Kasumi-1 (cell line): ENCODE data around the gene PTPN4.

ENCODE experiments used
- DNase-seq, 2 experiments: peaks; one replicate each; lab custom pipeline; 2025; lab: John Stamatoyannopoulos, UW

The PTPN4 gene

GRCh38 chr2:119808516-119809147 lies 48.9 kb downstream of the PTPN4 start:
- no peak for DNase-seq

DNA sequence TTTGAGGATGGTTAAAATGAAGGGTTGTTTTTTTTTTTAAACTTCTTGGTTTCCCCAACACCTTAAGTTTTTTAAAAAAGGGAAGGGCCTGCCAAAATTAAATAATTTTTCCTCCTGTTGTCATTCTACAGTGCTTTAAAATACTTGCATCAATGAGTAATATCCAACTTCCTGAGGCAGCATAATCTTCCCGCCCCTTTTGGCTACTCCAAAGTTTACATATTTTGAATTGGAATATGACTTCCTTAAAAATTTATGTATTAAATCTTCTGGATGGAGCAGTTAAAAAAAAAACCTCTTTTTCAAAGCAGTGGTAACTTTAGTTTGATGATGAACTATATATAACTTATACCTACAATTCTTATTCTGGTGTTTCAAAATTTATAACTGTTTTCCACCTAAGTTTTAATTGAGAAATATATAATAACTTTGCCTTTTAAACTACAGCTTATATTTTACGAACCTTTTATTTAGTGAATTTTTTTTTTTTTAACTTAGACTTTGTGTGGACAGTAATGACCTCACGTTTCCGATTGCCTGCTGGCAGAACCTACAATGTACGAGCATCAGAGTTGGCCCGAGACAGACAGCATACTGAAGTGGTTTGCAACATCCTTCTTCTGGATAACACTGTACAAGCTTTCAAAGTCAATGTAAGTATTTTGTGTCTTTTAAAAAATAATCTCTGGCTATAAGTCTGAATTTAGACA lies 49.8 kb downstream of the PTPN4 start:
- DNase-seq, result no peak

- DNase-seq, result no peak
These were observed 50.4 kb downstream of the PTPN4 start for GRCh38 chr2:119810049-119810630.

- DNase-seq, result no peak
These were observed 54.5 kb downstream of the PTPN4 start for GRCh38 chr2:119814216-119814615.

DNA sequence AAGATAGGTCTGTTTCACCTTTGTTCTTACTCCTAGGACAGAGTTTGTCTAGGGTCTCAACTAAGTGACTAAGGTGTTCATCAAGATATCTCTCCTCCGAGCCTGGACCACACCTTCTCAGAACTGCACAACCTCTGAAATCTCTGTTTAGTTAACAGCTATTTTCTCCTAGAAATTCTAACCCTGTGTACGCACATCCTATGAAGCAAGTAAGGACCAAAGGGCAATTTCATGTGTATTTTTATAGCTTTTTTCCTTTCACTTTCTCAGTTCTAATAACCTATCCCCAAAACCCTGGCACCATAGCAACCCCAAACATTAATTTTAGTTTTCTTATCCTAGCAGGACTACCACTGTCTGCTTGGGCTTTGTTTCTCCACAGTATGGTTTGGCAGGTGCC lies 59.1 kb downstream of the PTPN4 start:
- DNase-seq, result no peak

- no peak for DNase-seq
These were observed 60.1 kb downstream of the PTPN4 start for GRCh38 chr2:119819846-119820245.

GRCh38 chr2:119820275-119820674 lies 60.6 kb downstream of the PTPN4 start:
- DNase-seq, result no peak

DNA sequence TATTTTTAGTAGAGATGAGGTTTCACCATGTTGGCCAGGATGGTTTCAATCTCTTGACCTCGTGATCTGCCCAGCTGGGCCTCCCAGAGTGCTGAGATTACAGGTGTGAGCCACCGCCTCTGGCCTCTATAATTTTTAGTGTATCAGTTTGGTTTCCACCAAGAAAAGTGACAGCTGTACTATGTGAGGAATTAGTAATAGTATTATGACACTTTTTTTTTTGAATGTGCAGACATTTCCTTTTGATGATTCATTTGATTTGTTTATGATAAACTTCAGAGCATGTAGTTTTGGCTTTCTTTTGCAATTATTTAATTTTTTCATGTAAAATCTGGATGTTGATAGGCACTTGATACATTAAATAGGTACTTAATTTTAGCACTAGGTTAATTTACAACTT lies 61.5 kb downstream of the PTPN4 start:
- no peak for DNase-seq

- DNase-seq, result peak; percentile 72 to 78
These were observed 64.1 kb downstream of the PTPN4 start for GRCh38 chr2:119823734-119824334.

GRCh38 chr2:119826370-119826961 lies 66.7 kb downstream of the PTPN4 start:
- DNase-seq, result peak; percentile 68 to 74

- DNase-seq, result no peak
These were observed 68.3 kb downstream of the PTPN4 start for GRCh38 chr2:119827866-119828507.

DNA sequence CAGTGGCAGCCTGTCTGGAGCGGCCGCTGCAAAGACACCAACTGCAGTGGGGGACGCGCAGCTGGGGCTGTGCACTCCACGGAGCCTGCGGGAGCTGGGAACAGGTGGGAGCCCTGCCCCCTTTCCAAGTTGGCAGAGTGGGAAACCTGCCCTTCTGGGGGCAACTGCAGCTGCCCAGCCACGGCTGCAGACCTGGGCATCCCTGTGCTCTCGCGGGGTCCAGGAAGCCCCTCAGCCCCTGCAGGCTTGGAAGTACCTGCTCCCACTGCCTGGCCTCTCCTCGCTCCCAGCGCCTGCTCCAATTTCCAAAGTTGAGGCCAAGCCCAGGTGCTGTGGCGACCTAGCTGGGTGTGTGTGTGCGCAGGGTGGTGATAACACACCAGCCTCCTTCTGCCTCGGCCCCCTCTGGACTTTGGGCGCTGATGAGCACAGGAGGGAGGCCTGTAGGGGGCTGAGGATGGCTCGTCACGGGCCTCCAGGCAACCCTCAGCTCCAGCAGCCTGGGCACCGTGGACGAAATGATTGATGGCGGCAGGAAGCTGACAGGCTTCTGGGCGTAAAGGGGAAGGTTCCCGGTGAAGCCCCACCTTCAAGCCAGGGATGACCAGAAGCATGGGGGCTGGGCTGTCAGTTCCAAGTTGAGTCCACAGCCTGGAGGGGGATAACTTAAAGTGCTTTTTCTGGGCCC lies 76.9 kb downstream of the PTPN4 start:
- DNase-seq, result no peak

DNA sequence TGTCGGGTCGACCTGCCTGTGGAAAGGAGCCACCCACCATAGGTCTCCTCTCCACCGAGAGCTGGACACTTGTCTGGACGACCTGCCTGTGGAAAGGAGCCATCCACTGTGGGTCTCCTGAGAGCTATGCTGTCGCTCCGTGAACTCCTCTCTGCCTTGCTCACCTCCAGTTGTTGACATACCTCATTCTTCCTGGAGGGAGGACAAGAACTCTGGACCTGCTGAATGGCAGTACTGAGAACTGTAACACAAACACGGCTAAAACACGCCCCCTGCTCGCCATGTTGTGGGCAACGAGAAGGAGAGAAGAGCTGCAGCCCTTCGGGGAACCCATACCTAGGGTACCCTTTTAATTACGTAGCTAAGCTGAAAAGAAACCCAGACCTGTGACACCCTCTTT lies 77.6 kb downstream of the PTPN4 start:
- DNase-seq, result no peak

- DNase-seq, result no peak
These were observed 78.0 kb downstream of the PTPN4 start for GRCh38 chr2:119837759-119838158.

GRCh38 chr2:119838179-119838578 lies 78.5 kb downstream of the PTPN4 start:
- DNase-seq, result no peak

DNA sequence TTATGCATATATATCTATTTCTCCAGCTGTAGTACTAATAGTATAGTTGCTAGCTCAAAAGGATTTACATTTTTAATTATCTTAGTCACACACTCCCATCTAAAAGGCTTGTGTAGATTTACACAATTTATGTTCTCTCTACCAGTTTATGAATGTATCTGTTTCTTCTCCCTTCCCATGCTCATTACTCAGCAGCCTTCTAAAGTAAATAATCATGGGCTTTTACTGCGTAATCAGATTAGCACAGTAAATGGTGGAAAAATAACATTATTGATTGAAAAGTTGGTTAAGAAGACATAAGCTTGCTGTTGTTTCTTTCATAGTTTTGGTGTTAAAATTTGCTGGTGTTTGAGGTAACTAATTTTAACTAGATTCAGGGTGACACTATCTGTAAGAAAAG lies 81.8 kb downstream of the PTPN4 start:
- DNase-seq, result no peak

- no peak for DNase-seq
These were observed 86.3 kb downstream of the PTPN4 start for GRCh38 chr2:119846021-119846420.

- no peak for DNase-seq
These were observed 90.3 kb downstream of the PTPN4 start for GRCh38 chr2:119849838-119850565.

DNA sequence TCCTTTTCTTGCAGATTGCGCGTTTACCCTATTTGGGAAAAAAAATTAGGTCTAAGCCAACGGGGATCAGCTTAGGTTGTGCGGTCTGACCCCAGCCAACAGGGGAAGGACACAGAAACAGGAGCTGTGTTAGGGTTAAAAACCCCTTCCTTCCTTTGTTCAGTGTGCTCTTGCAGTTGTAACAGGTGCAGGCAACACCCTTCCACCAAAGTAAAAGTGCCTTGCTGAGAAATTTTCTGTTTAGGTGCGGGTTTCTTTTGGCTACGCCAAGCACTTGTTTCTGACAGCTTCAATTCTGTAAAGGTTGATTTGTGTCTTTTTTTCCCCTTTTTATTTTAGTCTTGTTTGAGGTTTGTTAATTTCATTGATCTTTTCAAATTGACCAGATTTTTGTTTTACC lies 92.5 kb downstream of the PTPN4 start:
- peak; percentile 43 to 54 for DNase-seq

GRCh38 chr2:119853777-119854399 lies 94.2 kb downstream of the PTPN4 start:
- no peak for DNase-seq
